Renal cortical epithelial cell (primary cell): ENCODE results near the gene GLRX2. TPM values are rescaled to one million over a fixed set of nuclear protein-coding genes. Genes with fewer than 3 reads are reported as not detected.
"Not testable (repeated sequence)": the region's sequence is repeated elsewhere in the genome, so short reads cannot be mapped to it uniquely, and the experiment has no call there.

Experiments
- DNase-seq: peaks from one replicate; pipeline ENCODE4 v3.0.0-alpha.2; 2011; ENCODE audit warnings: low read depth
- total RNA-seq: library from RNA; depleted of rRNA; stranded (reverse); fragments of >200 nt; gene quantifications from 2 replicates; pipeline ENCODE4 v1.2.3, GENCODE V29; 2014

The GLRX2 gene
- total RNA-seq = 12.0 and 15.2 TPM in 2 replicates

GRCh38 chr1:193104907-193105820, at the start of gene GLRX2:
TSS of gene GLRX2 (minus strand) at chr1:193105414. CDS start at chr1:193105382, 32 bp downstream.
- peak; percentile 78 for DNase-seq

- no peak for DNase-seq
Observed at GRCh38 chr1:193144999-193145398, 39.8 kb upstream of the GLRX2 start.

- no peak for DNase-seq
Observed at GRCh38 chr1:193144361-193144938, 39.2 kb upstream of the GLRX2 start.

- DNase-seq = peak; percentile 29
Observed at GRCh38 chr1:193143285-193143684, 38.1 kb upstream of the GLRX2 start.

GRCh38 chr1:193142409-193142808, 37.2 kb upstream of the GLRX2 start:
- no peak for DNase-seq

- no peak for DNase-seq
Observed at GRCh38 chr1:193141804-193142203, 36.6 kb upstream of the GLRX2 start.

GRCh38 chr1:193140254-193140653, 35.0 kb upstream of the GLRX2 start:
- DNase-seq = no peak

GRCh38 chr1:193131266-193131860, 26.1 kb upstream of the GLRX2 start:
- no peak for DNase-seq

GRCh38 chr1:193125369-193125768, 20.2 kb upstream of the GLRX2 start:
- no peak for DNase-seq

GRCh38 chr1:193123751-193124150, 18.5 kb upstream of the GLRX2 start:
- no peak for DNase-seq

- DNase-seq = peak; percentile 86
Observed at GRCh38 chr1:193121616-193122593, 16.7 kb upstream of the GLRX2 start, which contains the start of gene CDC73. TSS of gene CDC73 (plus strand) at chr1:193122031. CDS start at chr1:193122201, 170 bp downstream.

GRCh38 chr1:193120604-193121166, 15.5 kb upstream of the GLRX2 start:
- no peak for DNase-seq

GRCh38 chr1:193118803-193119730, 13.9 kb upstream of the GLRX2 start:
- no peak for DNase-seq

- no peak for DNase-seq
Observed at GRCh38 chr1:193118194-193118593, 13.0 kb upstream of the GLRX2 start.

- DNase-seq = not testable (repeated sequence)
Observed at GRCh38 chr1:193117167-193117566, 12.0 kb upstream of the GLRX2 start.

- peak; percentile 100 for DNase-seq
Observed at GRCh38 chr1:193115629-193116227, 10.5 kb upstream of the GLRX2 start.

- no peak for DNase-seq
Observed at GRCh38 chr1:193114485-193115095, 9.4 kb upstream of the GLRX2 start.

GRCh38 chr1:193113992-193114332, 8.7 kb upstream of the GLRX2 start:
- no peak for DNase-seq
